ENCODE data around the gene EXOC3L4. TPM values are rescaled to one million over a fixed set of nuclear protein-coding genes. Genes with fewer than 3 reads are reported as not detected.
A peak's percentile ranks its signal among the peaks of the same experiment; 100 is the strongest.

Gene EXOC3L4
- polyA plus RNA-seq, 2 of the 4 experiments (the other 2 are of a cell fraction): 1.5 to 4.3 TPM

DNA sequence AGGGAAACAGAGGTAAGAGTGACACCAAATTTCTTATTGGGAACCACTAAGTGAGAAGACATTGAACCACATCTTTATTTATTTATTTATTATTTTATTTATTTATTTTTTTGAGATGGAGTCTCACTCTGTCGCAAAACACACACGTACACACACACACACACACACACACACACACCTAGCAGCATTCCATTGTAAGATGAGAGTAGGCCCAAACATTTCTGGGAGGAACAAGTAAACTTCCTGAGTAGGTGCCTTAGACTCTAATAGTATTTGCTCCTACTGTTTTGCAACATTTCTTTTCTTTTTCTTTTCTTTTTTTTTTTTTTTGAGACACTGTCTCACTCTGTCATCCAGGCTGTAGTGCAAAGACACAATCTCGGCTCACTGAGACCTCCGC lies 30.1 kb upstream of the EXOC3L4 start:
- CTCF ChIA-PET: interaction anchor here (1.0 kb wide), 1 partner anchor 10 kb away, joined by 3 read pairs; no protein-coding TSS in a partner anchor
- no peak overlapping the region for H3K4me2 ChIP-seq
- TF ChIP-seq, protein P1, sequence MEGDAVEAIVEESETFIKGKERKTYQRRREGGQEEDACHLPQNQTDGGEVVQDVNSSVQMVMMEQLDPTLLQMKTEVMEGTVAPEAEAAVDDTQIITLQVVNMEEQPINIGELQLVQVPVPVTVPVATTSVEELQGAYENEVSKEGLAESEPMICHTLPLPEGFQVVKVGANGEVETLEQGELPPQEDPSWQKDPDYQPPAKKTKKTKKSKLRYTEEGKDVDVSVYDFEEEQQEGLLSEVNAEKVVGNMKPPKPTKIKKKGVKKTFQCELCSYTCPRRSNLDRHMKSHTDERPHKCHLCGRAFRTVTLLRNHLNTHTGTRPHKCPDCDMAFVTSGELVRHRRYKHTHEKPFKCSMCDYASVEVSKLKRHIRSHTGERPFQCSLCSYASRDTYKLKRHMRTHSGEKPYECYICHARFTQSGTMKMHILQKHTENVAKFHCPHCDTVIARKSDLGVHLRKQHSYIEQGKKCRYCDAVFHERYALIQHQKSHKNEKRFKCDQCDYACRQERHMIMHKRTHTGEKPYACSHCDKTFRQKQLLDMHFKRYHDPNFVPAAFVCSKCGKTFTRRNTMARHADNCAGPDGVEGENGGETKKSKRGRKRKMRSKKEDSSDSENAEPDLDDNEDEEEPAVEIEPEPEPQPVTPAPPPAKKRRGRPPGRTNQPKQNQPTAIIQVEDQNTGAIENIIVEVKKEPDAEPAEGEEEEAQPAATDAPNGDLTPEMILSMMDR (IDR thresholded peaks at IDR 0.05): no peak
- no peak for TF ChIP-seq FOSB (CRISPR knock-in tag; IDR thresholded peaks at IDR 0.05)
- no peak for TF ChIP-seq POLR2A (IDR thresholded peaks at IDR 0.05; ENCODE audit: low read length)
- TF ChIP-seq JUN (IDR thresholded peaks at IDR 0.05): no peak
- TF ChIP-seq CHD4 (IDR thresholded peaks at IDR 0.05; ENCODE audit: borderline replicate concordance): no peak
- TF ChIP-seq RAD21 (conservative IDR thresholded peaks at IDR 0.05 in 1 of 2, IDR thresholded peaks at IDR 0.05 in 1 of 2): no peak
- TF ChIP-seq, protein P2, sequence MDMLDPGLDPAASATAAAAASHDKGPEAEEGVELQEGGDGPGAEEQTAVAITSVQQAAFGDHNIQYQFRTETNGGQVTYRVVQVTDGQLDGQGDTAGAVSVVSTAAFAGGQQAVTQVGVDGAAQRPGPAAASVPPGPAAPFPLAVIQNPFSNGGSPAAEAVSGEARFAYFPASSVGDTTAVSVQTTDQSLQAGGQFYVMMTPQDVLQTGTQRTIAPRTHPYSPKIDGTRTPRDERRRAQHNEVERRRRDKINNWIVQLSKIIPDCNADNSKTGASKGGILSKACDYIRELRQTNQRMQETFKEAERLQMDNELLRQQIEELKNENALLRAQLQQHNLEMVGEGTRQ (IDR thresholded peaks at IDR 0.05): no peak
- TF ChIP-seq HDAC2 (IDR thresholded peaks at IDR 0.05): no peak
- TF ChIP-seq EP300 (IDR thresholded peaks at IDR 0.05): no peak
- no peak for TF ChIP-seq CBX8 (IDR thresholded peaks at IDR 0.05)
- no peak for TF ChIP-seq HEYL (CRISPR knock-in tag; IDR thresholded peaks at IDR 0.05)
- no peak for TF ChIP-seq RARB (CRISPR knock-in tag; IDR thresholded peaks at IDR 0.05)
- TF ChIP-seq, protein P3, sequence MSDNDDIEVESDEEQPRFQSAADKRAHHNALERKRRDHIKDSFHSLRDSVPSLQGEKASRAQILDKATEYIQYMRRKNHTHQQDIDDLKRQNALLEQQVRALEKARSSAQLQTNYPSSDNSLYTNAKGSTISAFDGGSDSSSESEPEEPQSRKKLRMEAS (IDR thresholded peaks at IDR 0.05): no peak
- no peak for TF ChIP-seq EHF (CRISPR knock-in tag; IDR thresholded peaks at IDR 0.05)
- no peak for TF ChIP-seq CBX2 (IDR thresholded peaks at IDR 0.05; ENCODE audit: borderline replicate concordance, low read depth)
- WGBS (ENCODE audit: missing lambda C conversion rate): 93% methylated on average over 4 of the region's 4 CpGs
- POLR2A ChIA-PET: no interaction called here
- peak overlapping the region in 1 of 2 experiments; percentile 90; a peak in 4 of 6 replicates for H3K27ac ChIP-seq
- no peak for DNase-seq (ENCODE audit: low read depth in 1 of 2, low spot score in 1 of 2)
- peaks cover 56% of the 10 kb centered on the region for H3K4me1 ChIP-seq
- FAIRE-seq: no peak
- no peak for ATAC-seq
- H3K4me3 ChIP-seq: no peak overlapping the region
- H3K9me3 ChIP-seq: no peaks in the 10 kb centered on the region

DNA sequence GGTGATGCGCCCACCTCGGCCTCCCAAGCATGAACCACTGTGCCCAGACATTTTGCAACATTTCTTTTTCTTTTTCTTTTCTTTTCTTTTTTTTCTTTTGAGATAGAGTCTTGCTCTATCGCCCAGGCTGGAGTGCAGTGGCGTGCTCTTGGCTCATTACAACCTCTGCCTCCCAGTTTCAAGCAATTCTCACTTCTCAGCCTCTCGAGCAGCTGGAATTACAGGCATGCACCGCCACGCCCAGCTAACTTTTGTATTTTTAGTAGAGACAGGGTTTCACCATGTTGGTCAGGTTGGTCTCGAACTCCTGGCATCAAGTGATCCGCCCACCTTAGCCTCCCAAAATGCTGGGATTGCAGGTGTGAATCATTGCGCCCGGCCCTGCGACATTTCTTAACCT lies 29.5 kb upstream of the EXOC3L4 start:
- FAIRE-seq: no peak
- peak overlapping the region; percentile 19; the same call in 1 of the 3 replicates for H3K4me2 ChIP-seq

More for the DNA sequence above, 29.5 kb upstream of the EXOC3L4 start:
- ATAC-seq (no peak), DNase-seq (ENCODE audit: low read depth in 1 of 2, low spot score in 1 of 2) (no peak)
- CTCF ChIA-PET: interaction anchor here (1.0 kb wide), 1 partner anchor 10 kb away, joined by 3 read pairs; no protein-coding TSS in a partner anchor
- Histone ChIP-seq H3K27ac (peak overlapping the region; percentile 90 to 97; a peak in 5 of 6 replicates), H3K4me3 (no peak overlapping the region), H3K4me1 (peaks cover 54% of the 10 kb centered on the region), H3K9me3 (no peaks in the 10 kb centered on the region)
- no peak for TF ChIP-seq NFE2L2 (conservative IDR thresholded peaks at IDR 0.05; ENCODE audit: low read length)
- TF ChIP-seq EHMT2 (IDR thresholded peaks at IDR 0.05; ENCODE audit: low read depth): no peak
- TF ChIP-seq, protein P4, sequence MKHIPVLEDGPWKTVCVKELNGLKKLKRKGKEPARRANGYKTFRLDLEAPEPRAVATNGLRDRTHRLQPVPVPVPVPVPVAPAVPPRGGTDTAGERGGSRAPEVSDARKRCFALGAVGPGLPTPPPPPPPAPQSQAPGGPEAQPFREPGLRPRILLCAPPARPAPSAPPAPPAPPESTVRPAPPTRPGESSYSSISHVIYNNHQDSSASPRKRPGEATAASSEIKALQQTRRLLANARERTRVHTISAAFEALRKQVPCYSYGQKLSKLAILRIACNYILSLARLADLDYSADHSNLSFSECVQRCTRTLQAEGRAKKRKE (CRISPR knock-in tag; IDR thresholded peaks at IDR 0.05; ENCODE audit: low read depth): no peak
- no peak for TF ChIP-seq FOXS1 (CRISPR knock-in tag; IDR thresholded peaks at IDR 0.05)
- TF ChIP-seq MAFK (IDR thresholded peaks at IDR 0.05; ENCODE audit: partially characterized antibody): no peak
- no peak for TF ChIP-seq HOXA7 (CRISPR knock-in tag; IDR thresholded peaks at IDR 0.05)
- TF ChIP-seq, protein P5, sequence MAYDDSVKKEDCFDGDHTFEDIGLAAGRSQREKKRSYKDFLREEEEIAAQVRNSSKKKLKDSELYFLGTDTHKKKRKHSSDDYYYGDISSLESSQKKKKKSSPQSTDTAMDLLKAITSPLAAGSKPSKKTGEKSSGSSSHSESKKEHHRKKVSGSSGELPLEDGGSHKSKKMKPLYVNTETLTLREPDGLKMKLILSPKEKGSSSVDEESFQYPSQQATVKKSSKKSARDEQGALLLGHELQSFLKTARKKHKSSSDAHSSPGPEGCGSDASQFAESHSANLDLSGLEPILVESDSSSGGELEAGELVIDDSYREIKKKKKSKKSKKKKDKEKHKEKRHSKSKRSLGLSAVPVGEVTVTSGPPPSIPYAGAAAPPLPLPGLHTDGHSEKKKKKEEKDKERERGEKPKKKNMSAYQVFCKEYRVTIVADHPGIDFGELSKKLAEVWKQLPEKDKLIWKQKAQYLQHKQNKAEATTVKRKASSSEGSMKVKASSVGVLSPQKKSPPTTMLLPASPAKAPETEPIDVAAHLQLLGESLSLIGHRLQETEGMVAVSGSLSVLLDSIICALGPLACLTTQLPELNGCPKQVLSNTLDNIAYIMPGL (CRISPR knock-in tag; IDR thresholded peaks at IDR 0.05; ENCODE audit: borderline replicate concordance): no peak
- TF ChIP-seq, protein P1 (IDR thresholded peaks at IDR 0.05): no peak
- no peak for TF ChIP-seq RFX5 (IDR thresholded peaks at IDR 0.05)
- no peak for TF ChIP-seq NR3C1 (IDR thresholded peaks at IDR 0.05)
- TF ChIP-seq, protein P2 (IDR thresholded peaks at IDR 0.05): no peak
- TF ChIP-seq PHF8 (IDR thresholded peaks at IDR 0.05; ENCODE audit: borderline replicate concordance, low read depth): no peak
- TF ChIP-seq, protein P6, sequence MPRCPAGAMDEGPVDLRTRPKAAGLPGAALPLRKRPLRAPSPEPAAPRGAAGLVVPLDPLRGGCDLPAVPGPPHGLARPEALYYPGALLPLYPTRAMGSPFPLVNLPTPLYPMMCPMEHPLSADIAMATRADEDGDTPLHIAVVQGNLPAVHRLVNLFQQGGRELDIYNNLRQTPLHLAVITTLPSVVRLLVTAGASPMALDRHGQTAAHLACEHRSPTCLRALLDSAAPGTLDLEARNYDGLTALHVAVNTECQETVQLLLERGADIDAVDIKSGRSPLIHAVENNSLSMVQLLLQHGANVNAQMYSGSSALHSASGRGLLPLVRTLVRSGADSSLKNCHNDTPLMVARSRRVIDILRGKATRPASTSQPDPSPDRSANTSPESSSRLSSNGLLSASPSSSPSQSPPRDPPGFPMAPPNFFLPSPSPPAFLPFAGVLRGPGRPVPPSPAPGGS (IDR thresholded peaks at IDR 0.05): no peak
- TF ChIP-seq JUNB (IDR thresholded peaks at IDR 0.05): no peak
- WGBS (ENCODE audit: missing lambda C conversion rate): 89% methylated on average over 12 of the region's 12 CpGs
- POLR2A ChIA-PET: no interaction called here
